H7 (cell line): ENCODE results near the gene GPX7. TPM values are rescaled to one million over a fixed set of nuclear protein-coding genes. Genes with fewer than 3 reads are reported as not detected.

Source experiments
- DNase-seq: peaks from one replicate; pipeline ENCODE4 v3.0.0; 2012
- H3K27me3 ChIP-seq: 2 replicates; pipeline ENCODE4 v1.6.0; 2011; ENCODE audit warnings: mild to moderate bottlenecking, low read length; ENCODE audit not compliant: control insufficient read depth, insufficient read depth
- H3K36me3 ChIP-seq: replicated peaks from 2 replicates; pipeline ENCODE4 v1.5.1; 2011; ENCODE audit warnings: low read length; ENCODE audit not compliant: control insufficient read depth, insufficient read depth
- H3K4me3 ChIP-seq: 2 replicates; pipeline ENCODE4 v1.5.1; 2011; ENCODE audit warnings: low read depth, mild to moderate bottlenecking, control low read depth, low read length, moderate library complexity; ENCODE audit not compliant: insufficient read depth
- total RNA-seq: library from RNA; depleted of rRNA; stranded (reverse); fragments of >200 nt; shearing (Covaris generic); gene quantifications from 2 replicates; pipeline ENCODE4 v1.2.3, GENCODE V29; 2014

GPX7 gene
- total RNA-seq, 1 experiment from 2014 or later, result 27.2 TPM

GRCh38 chr1:52629667-52630066, 27.5 kb downstream of the GPX7 start:
- DNase-seq, result no peak
- H3K27me3 ChIP-seq, result peaks cover 32% of the 10 kb centered on the region
- H3K4me3 ChIP-seq, result no peak overlapping the region
- no peaks in the 10 kb centered on the region for H3K36me3 ChIP-seq

GRCh38 chr1:52631759-52632331, 29.7 kb downstream of the GPX7 start:
- DNase-seq, result no peak
- Histone ChIP-seq H3K4me3 (no peak overlapping the region; the same call in 1 of the 2 replicates), H3K36me3 (no peaks in the 10 kb centered on the region), H3K27me3 (peaks cover 36% of the 10 kb centered on the region)

- peak within 1 kb of the TSS; percentile 37 for H3K4me3 ChIP-seq
- no peaks in the 10 kb centered on the region for H3K36me3 ChIP-seq
- peaks cover 36% of the 10 kb centered on the region for H3K27me3 ChIP-seq
- DNase-seq, result peak; percentile 91
Observed at GRCh38 chr1:52632732-52633290, 30.6 kb downstream of the GPX7 start, which contains the start of gene SHISAL2A. SHISAL2A (plus strand) TSS chr1:52633168; CDS start chr1:52633494, 326 bp downstream.

GRCh38 chr1:52633291-52633754, 31.2 kb downstream of the GPX7 start:
- no peak for DNase-seq
- no peaks in the 10 kb centered on the region for H3K36me3 ChIP-seq
- H3K27me3 ChIP-seq, result peaks cover 36% of the 10 kb centered on the region
- H3K4me3 ChIP-seq, result peak overlapping the region; percentile 37

- H3K27me3 ChIP-seq, result peaks cover 36% of the 10 kb centered on the region
- no peak overlapping the region for H3K4me3 ChIP-seq
- DNase-seq, result no peak
- H3K36me3 ChIP-seq, result no peaks in the 10 kb centered on the region
Observed at GRCh38 chr1:52634111-52634510, 31.9 kb downstream of the GPX7 start.

GRCh38 chr1:52635321-52636089, 33.3 kb downstream of the GPX7 start:
- H3K27me3 ChIP-seq, result peaks cover 36% of the 10 kb centered on the region
- DNase-seq, result no peak
- no peaks in the 10 kb centered on the region for H3K36me3 ChIP-seq
- H3K4me3 ChIP-seq, result no peak overlapping the region

GRCh38 chr1:52636721-52637695, 34.8 kb downstream of the GPX7 start:
- no peak overlapping the region for H3K4me3 ChIP-seq
- H3K27me3 ChIP-seq, result peaks cover 30% of the 10 kb centered on the region
- no peaks in the 10 kb centered on the region for H3K36me3 ChIP-seq
- DNase-seq, result no peak

GRCh38 chr1:52637946-52638345, 35.8 kb downstream of the GPX7 start:
- H3K27me3 ChIP-seq, result peaks cover 20% of the 10 kb centered on the region
- H3K4me3 ChIP-seq, result no peak overlapping the region
- no peak for DNase-seq
- no peaks in the 10 kb centered on the region for H3K36me3 ChIP-seq

GRCh38 chr1:52640697-52641096, 38.5 kb downstream of the GPX7 start:
- Histone ChIP-seq H3K4me3 (no peak overlapping the region), H3K36me3 (no peaks in the 10 kb centered on the region), H3K27me3 (peaks cover 2% of the 10 kb centered on the region; the same call in 1 of the 2 replicates)
- DNase-seq, result no peak

- H3K4me3 ChIP-seq, result no peak overlapping the region
- DNase-seq, result no peak
- no peaks in the 10 kb centered on the region for H3K36me3 ChIP-seq
- peaks cover 2% of the 10 kb centered on the region; the same call in 1 of the 2 replicates for H3K27me3 ChIP-seq
Observed at GRCh38 chr1:52641307-52641706, 39.1 kb downstream of the GPX7 start.

GRCh38 chr1:52645261-52645660, 43.1 kb downstream of the GPX7 start:
- H3K27me3 ChIP-seq, result no peaks in the 10 kb centered on the region; the same call in 1 of the 2 replicates
- no peak for DNase-seq
- no peaks in the 10 kb centered on the region for H3K36me3 ChIP-seq
- H3K4me3 ChIP-seq, result no peak overlapping the region

- no peak for DNase-seq
- Histone ChIP-seq H3K27me3 (no peaks in the 10 kb centered on the region; the same call in 1 of the 2 replicates), H3K36me3 (no peaks in the 10 kb centered on the region), H3K4me3 (no peak overlapping the region)
Observed at GRCh38 chr1:52651904-52652303, 49.7 kb downstream of the GPX7 start.

- DNase-seq, result no peak
- H3K27me3 ChIP-seq, result no peaks in the 10 kb centered on the region; the same call in 1 of the 2 replicates
- H3K36me3 ChIP-seq, result no peaks in the 10 kb centered on the region
- H3K4me3 ChIP-seq, result no peak overlapping the region
Observed at GRCh38 chr1:52653207-52653849, 51.2 kb downstream of the GPX7 start.
